H1 (cell line): Measurements from ENCODE around the gene CLIC3. TPM values are rescaled to one million over a fixed set of nuclear protein-coding genes. Genes with fewer than 3 reads are reported as not detected.

Experiments
- CTCF ChIA-PET: fragments of 300-600 bp; sonication (Branson Sonifier 250); formaldehyde crosslinking; loops from one replicate; lab custom pipeline; 2021; ENCODE audit not compliant: partially characterized antibody; lab: Charles Lee
- POLR2A ChIA-PET: fragments of 300-600 bp; sonication (Branson Sonifier 250); formaldehyde crosslinking; loops from one replicate; lab custom pipeline; 2021; ENCODE audit warnings: inconsistent platforms; ENCODE audit not compliant: partially characterized antibody; lab: Charles Lee
- DNase-seq, 2 experiments: peaks; one replicate each; pipeline versions ENCODE4 v3.0.0 to v3.0.0-alpha.2; 2010 to 2022; ENCODE audit warnings: low spot score in 2 of 2, low read depth in 1 of 2, mixed read lengths in 1 of 2
- FAIRE-seq: peaks from 2 replicates; lab custom pipeline; 2011; peaks lifted over from hg19 to GRCh38; lab: Jason Lieb, UNC
- H2AFZ ChIP-seq: 2 replicates; pipeline ENCODE4 v1.8.1; 2012; ENCODE audit warnings: low read length, inconsistent platforms
- H2AK5ac ChIP-seq: 2 replicates; pipeline ENCODE4 v1.6.1; 2013; ENCODE audit warnings: low read depth, low read length
- H2BK120ac ChIP-seq: replicated peaks from 2 replicates; pipeline ENCODE3; 2013; ENCODE audit warnings: low read depth, low read length, inconsistent platforms
- H2BK12ac ChIP-seq: 2 replicates; pipeline ENCODE4 v1.6.1; 2013; ENCODE audit warnings: low read depth, low read length
- H2BK15ac ChIP-seq: 2 replicates; pipeline ENCODE4 v1.6.1; 2013; ENCODE audit warnings: low read length
- H2BK20ac ChIP-seq: 2 replicates; pipeline ENCODE4 v1.6.1; 2013; ENCODE audit warnings: low read length
- H2BK5ac ChIP-seq: 2 replicates; pipeline ENCODE4 v1.6.1; 2013; ENCODE audit warnings: low read depth, low read length
- H3K14ac ChIP-seq: 2 replicates; pipeline ENCODE4 v1.6.1; 2013; ENCODE audit warnings: inconsistent platforms; ENCODE audit not compliant: insufficient read length
- H3K18ac ChIP-seq: 2 replicates; pipeline ENCODE4 v1.6.1; 2013; ENCODE audit warnings: low read length; ENCODE audit errors: extremely low read depth
- H3K23ac ChIP-seq: 2 replicates; pipeline ENCODE4 v1.6.1; 2013; ENCODE audit warnings: inconsistent platforms; ENCODE audit not compliant: insufficient read length
- H3K23me2 ChIP-seq: 2 replicates; pipeline ENCODE4 v1.6.1; 2013; ENCODE audit warnings: low read depth, low read length
- H3K27ac ChIP-seq: 2 replicates; pipeline ENCODE4 v1.6.1; 2011; ENCODE audit warnings: low read depth, low read length, inconsistent platforms
- H3K27me3 ChIP-seq, 4 experiments: replicated peaks in 1 of 4; 1 replicate in 1 of 4; 2 replicates in 3 of 4; pipeline versions ENCODE4 v1.6.1 to v1.8.1; 2011 to 2013; ENCODE audit warnings: low read length in 3 of 4, mild to moderate bottlenecking in 3 of 4, inconsistent platforms in 2 of 4, mixed read lengths in 2 of 4, moderate library complexity in 1 of 4; ENCODE audit not compliant: control insufficient read depth in 3 of 4, insufficient read depth in 3 of 4; ENCODE audit errors: extremely low read depth in 1 of 4
- H3K36me3 ChIP-seq, 4 experiments: 2 replicates each; pipeline versions ENCODE4 v1.6.1 to v1.8.1; 2011 to 2013; ENCODE audit warnings: mild to moderate bottlenecking in 4 of 4, low read length in 3 of 4, moderate library complexity in 2 of 4, control low read depth in 1 of 4, inconsistent platforms in 1 of 4; ENCODE audit not compliant: insufficient read depth in 4 of 4, control insufficient read depth in 2 of 4
- H3K4ac ChIP-seq: replicated peaks from 2 replicates; pipeline ENCODE3; 2013; ENCODE audit warnings: low read length, low read depth, mixed read lengths, inconsistent platforms; ENCODE audit not compliant: insufficient read length
- H3K4me1 ChIP-seq, 4 experiments: replicated peaks in 1 of 4; 1 replicate in 1 of 4; 2 replicates in 3 of 4; pipeline versions ENCODE4 v1.6.1 to v1.8.1; 2011 to 2013; ENCODE audit warnings: low read length in 3 of 4, inconsistent platforms in 2 of 4, mixed read lengths in 1 of 4; ENCODE audit not compliant: insufficient read depth in 4 of 4, control insufficient read depth in 3 of 4
- H3K4me2 ChIP-seq, 2 experiments: 2 replicates each; pipeline versions ENCODE4 v1.6.1 to v1.8.1; 2011 to 2013; ENCODE audit warnings: low read depth in 2 of 2, low read length in 2 of 2, control low read depth in 1 of 2, inconsistent platforms in 1 of 2, mild to moderate bottlenecking in 1 of 2; ENCODE audit not compliant: insufficient read depth in 1 of 2
- H3K4me3 ChIP-seq, 4 experiments: fragments of 200-600, 300-600 bp in 1 of 4; sonication (generic), shearing (Covaris generic), sonication (Bioruptor Twin) in 1 of 4; 2 replicates each; pipeline versions ENCODE4 v1.5.1 to v1.8.1; 2011 to 2016; ENCODE audit warnings: low read length in 4 of 4, low read depth in 3 of 4, control low read depth in 2 of 4, inconsistent platforms in 2 of 4, mild to moderate bottlenecking in 2 of 4, mixed read lengths in 1 of 4, moderate library complexity in 1 of 4; ENCODE audit not compliant: insufficient read depth in 2 of 4; ENCODE audit errors: extremely low read depth in 1 of 4
- H3K56ac ChIP-seq: replicated peaks from 2 replicates; pipeline ENCODE3; 2013; ENCODE audit warnings: low read depth, mild to moderate bottlenecking, mixed read lengths, low read length, inconsistent platforms; ENCODE audit not compliant: insufficient read length
- H3K79me1 ChIP-seq: 2 replicates; pipeline ENCODE4 v1.6.1; 2013; ENCODE audit warnings: low read depth, low read length, control low read depth
- H3K79me2 ChIP-seq, 2 experiments: 2 replicates each; pipeline versions ENCODE4 v1.6.1 to v1.8.1; 2012 to 2013; ENCODE audit warnings: low read length in 2 of 2, mild to moderate bottlenecking in 2 of 2, inconsistent platforms in 1 of 2; ENCODE audit not compliant: insufficient read depth in 2 of 2, control insufficient read depth in 1 of 2
- H3K9ac ChIP-seq, 4 experiments: replicated peaks in 1 of 4; 1 replicate in 1 of 4; 2 replicates in 3 of 4; pipeline versions ENCODE4 v1.6.1 to v1.8.1; 2011 to 2013; ENCODE audit warnings: low read depth in 3 of 4, low read length in 3 of 4, control low read depth in 2 of 4, mild to moderate bottlenecking in 2 of 4, moderate library complexity in 2 of 4, inconsistent platforms in 1 of 4; ENCODE audit errors: extremely low read depth in 1 of 4
- H3K9me3 ChIP-seq, 2 experiments: 2 replicates each; pipeline versions ENCODE4 v1.6.1 to v1.8.1; 2012 to 2013; ENCODE audit warnings: mild to moderate bottlenecking in 2 of 2, moderate library complexity in 2 of 2, control low read depth in 1 of 2, inconsistent platforms in 1 of 2, low read depth in 1 of 2, low read length in 1 of 2, mixed read lengths in 1 of 2; ENCODE audit not compliant: insufficient read depth in 2 of 2
- H4K20me1 ChIP-seq, 2 experiments: replicated peaks in 1 of 2; 2 replicates each; pipeline versions ENCODE3 to v1.8.1; 2011 to 2013; ENCODE audit warnings: inconsistent platforms in 2 of 2, low read length in 2 of 2, mild to moderate bottlenecking in 1 of 2; ENCODE audit not compliant: insufficient read depth in 2 of 2, control insufficient read depth in 1 of 2
- H4K5ac ChIP-seq: 2 replicates; pipeline ENCODE4 v1.6.1; 2013; ENCODE audit warnings: low read length, low read depth, mixed read lengths, inconsistent platforms; ENCODE audit not compliant: insufficient read length
- H4K8ac ChIP-seq: 2 replicates; pipeline ENCODE4 v1.8.0; 2013; ENCODE audit warnings: mild to moderate bottlenecking, moderate library complexity, low read length, inconsistent platforms; ENCODE audit not compliant: insufficient read depth; ENCODE audit errors: extremely low read depth
- H4K91ac ChIP-seq: replicated peaks from 2 replicates; pipeline ENCODE3; 2013; ENCODE audit warnings: low read length, mixed read lengths, inconsistent platforms; ENCODE audit not compliant: insufficient read length
- BCL11A ChIP-seq, 2 experiments: IDR thresholded peaks; one replicate each; pipeline ENCODE4 v1.6.1; 2011; ENCODE audit warnings: low read depth in 2 of 2, low read length in 2 of 2, mild to moderate bottlenecking in 2 of 2
- CBX8 ChIP-seq: fragments of 300-800, 300-1000 bp; sonication (generic); IDR thresholded peaks from 2 replicates; pipeline ENCODE4 v1.7.1; 2016; ENCODE audit warnings: low read depth, low read length, borderline replicate concordance
- CHD1 ChIP-seq: IDR thresholded peaks from 2 replicates; pipeline ENCODE4 v1.6.1; 2012; ENCODE audit warnings: low read depth, low read length, improper control_type of control experiment
- CTBP2 ChIP-seq: IDR thresholded peaks from 2 replicates; pipeline ENCODE4 v1.7.0; 2011; ENCODE audit warnings: borderline replicate concordance, mild to moderate bottlenecking, moderate library complexity, mixed read lengths, low read length; ENCODE audit not compliant: insufficient read depth, insufficient read length
- EZH2 ChIP-seq: fragments of 200-600 bp; sonication (generic); IDR thresholded peaks from 2 replicates; pipeline ENCODE4 v1.7.1; 2012; ENCODE audit warnings: low read depth, mild to moderate bottlenecking, moderate library complexity, low read length, inconsistent platforms; ENCODE audit not compliant: severe bottlenecking
- JUN ChIP-seq: IDR thresholded peaks from 2 replicates; pipeline ENCODE4 v1.6.1; 2011; ENCODE audit warnings: low read depth, mild to moderate bottlenecking, improper control_type of control experiment, low read length
- KDM4A ChIP-seq: IDR thresholded peaks from one replicate; pipeline ENCODE4 v1.7.1; 2012; ENCODE audit warnings: low read depth, mild to moderate bottlenecking, moderate library complexity, low read length, inconsistent platforms; ENCODE audit not compliant: severe bottlenecking
- NRF1 ChIP-seq: IDR thresholded peaks from 2 replicates; pipeline ENCODE4 v1.6.1; 2011; ENCODE audit warnings: mild to moderate bottlenecking, low read depth, low read length, improper control_type of control experiment
- RAD21 ChIP-seq, 2 experiments: IDR thresholded peaks in 1 of 2; conservative IDR thresholded peaks in 1 of 2; 2 replicates each; pipeline ENCODE4 v1.6.1; 2011; ENCODE audit warnings: low read depth in 2 of 2, low read length in 2 of 2, improper control_type of control experiment in 1 of 2, inconsistent platforms in 1 of 2, mild to moderate bottlenecking in 1 of 2, moderate library complexity in 1 of 2
- RBBP5 ChIP-seq: IDR thresholded peaks from 2 replicates; pipeline ENCODE4 v1.7.1; 2012; ENCODE audit warnings: low read depth, mild to moderate bottlenecking, inconsistent platforms, low read length, moderate library complexity, borderline replicate concordance
- SIN3A ChIP-seq, 2 experiments: IDR thresholded peaks in 1 of 2; conservative IDR thresholded peaks in 1 of 2; 2 replicates each; pipeline ENCODE4 v1.6.1; 2011 to 2012; ENCODE audit warnings: low read length in 2 of 2, improper control_type of control experiment in 1 of 2, low read depth in 1 of 2, mild to moderate bottlenecking in 1 of 2
- SIRT6 ChIP-seq: IDR thresholded peaks from one replicate; pipeline ENCODE4 v1.7.1; 2012; ENCODE audit warnings: low read length, inconsistent platforms
- ZNF274 ChIP-seq: IDR thresholded peaks from 2 replicates; pipeline ENCODE4 v1.7.0; 2012; ENCODE audit warnings: low read length, borderline replicate concordance; ENCODE audit errors: extremely low read depth
- WGBS, 2 experiments: shearing (Covaris generic) in 1 of 2; methylation state at CpG; one replicate each; pipeline versions ENCODE4 v1.1.6 to v1.1.7; 2013 to 2015; ENCODE audit warnings: low lambda C conversion rate in 2 of 2, mixed read lengths in 2 of 2, inconsistent platforms in 1 of 2, low coverage in 1 of 2, missing lambda C conversion rate in 1 of 2; ENCODE audit not compliant: insufficient replicate concordance in 2 of 2, insufficient coverage in 1 of 2, insufficient read length in 1 of 2; ENCODE audit errors: extremely low coverage in 1 of 2, missing lambda C conversion rate in 1 of 2; 5-methylcytosine and 5-hydroxymethylcytosine counted together
- polyA plus RNA-seq, 7 experiments: library from polyadenylated mRNA; depleted of rRNA in 3 of 7; stranded (reverse) in 5 of 7; unstranded in 2 of 7; fragments of >200 nt in 5 of 7; fragments of 200-250 nt in 2 of 7; gene quantifications; 1 replicate in 5 of 7; 2 replicates in 1 of 7; 4 replicates in 1 of 7; pipeline versions ENCODE4 v1.2.1 to v1.2.3, GENCODE V29; 2011 to 2013; ENCODE audit warnings: missing spikeins in 2 of 7, mixed read lengths in 2 of 7
- total RNA-seq: library from RNA; stranded (reverse); fragmentation: NEBNext Ultra II Directional; extraction: Animal tissue kit (Norgen Biotek cat#: 25700); gene quantifications from 2 replicates; pipeline ENCODE4 v1.2.1, GENCODE V29; 2021

Gene CLIC3
- total and polyA plus RNA-seq, 2 of the 8 experiments (the other 6 are each of a cell fraction or from before 2014, with no cell fraction given), result 0.12 TPM; not detected in 1

DNA sequence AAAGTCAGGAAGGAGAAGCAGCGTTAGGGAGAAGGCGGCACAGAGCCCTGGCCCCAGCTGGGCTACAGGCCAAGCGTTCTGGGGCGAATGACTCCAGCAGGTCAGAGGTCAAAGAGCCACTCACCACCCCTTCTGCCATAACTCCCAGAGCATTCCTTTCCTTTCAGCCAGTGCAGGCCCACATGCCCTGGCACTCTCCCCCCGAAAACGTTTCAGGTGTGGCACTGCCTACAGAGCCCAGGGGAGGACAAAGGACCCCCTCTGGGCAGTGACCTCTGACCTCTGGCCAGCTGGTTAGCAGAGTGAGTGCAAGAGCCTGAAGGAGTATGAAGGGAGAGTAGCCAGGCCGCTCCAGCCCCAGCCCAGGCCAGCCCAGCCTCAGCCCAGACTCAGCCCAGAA lies 26.8 kb upstream of the CLIC3 start:
- Histone ChIP-seq H3K27ac (no peak overlapping the region), H3K18ac (no peak overlapping the region), H2BK120ac (no peak overlapping the region), H2AFZ (no peak overlapping the region), H4K8ac (no peak overlapping the region), H3K14ac (no peak overlapping the region), H2BK20ac (no peak overlapping the region), H3K23ac (no peak overlapping the region), H3K9ac (no peak overlapping the region), H4K20me1 (peaks cover 0 to 8% of the 10 kb centered on the region in 2 experiments), H3K36me3 (no peaks in the 10 kb centered on the region), H3K4me2 (no peak overlapping the region), H3K4me3 (no peak overlapping the region), H3K27me3 (peaks cover 1 to 15% (median 10%) of the 10 kb centered on the region in 4 experiments; a peak in 6 of 7 replicates), H2BK15ac (no peak overlapping the region), H4K91ac (no peak overlapping the region), H3K9me3 (no peaks in the 10 kb centered on the region), H2AK5ac (no peak overlapping the region), H3K4ac (no peak overlapping the region), H3K79me2 (no peaks in the 10 kb centered on the region), H3K23me2 (no peaks in the 10 kb centered on the region; the same call in 1 of the 2 replicates), H3K56ac (no peak overlapping the region), H3K79me1 (no peaks in the 10 kb centered on the region), H2BK5ac (no peak overlapping the region), H3K4me1 (peaks cover 0 to 9% (median 6%) of the 10 kb centered on the region in 4 experiments; a peak in 5 of 7 replicates), H4K5ac (no peak overlapping the region), H2BK12ac (no peak overlapping the region)
- POLR2A ChIA-PET, result interaction anchor here (1.1 kb wide), 1 partner anchor 223 kb away, joined by 4 read pairs; no protein-coding TSS in a partner anchor
- CTCF ChIA-PET, result interaction anchor here (0.6 to 7.2 kb wide), 8 partner anchors 7 to 75 kb away, joined by 3 to 54 read pairs (median 4); partner anchors contain the start of genes ABCA2, FUT7, LCNL1 and PTGDS
- FAIRE-seq (no peak), DNase-seq (no peak)
- WGBS, 2 experiments, result 93% methylated on average over 7 of the region's 7 CpGs; no CpG with 5 or more reads in 1 of the 2 experiments
- no peak for TF ChIP-seq SIN3A (conservative IDR thresholded peaks at IDR 0.05 in 1 of 2, IDR thresholded peaks at IDR 0.05 in 1 of 2; ENCODE audit: low read depth in 1 of 2, low read length in 2 of 2)
- no peak for TF ChIP-seq CBX8
- TF ChIP-seq SIRT6, result no peak
- no peak for TF ChIP-seq BCL11A (IDR thresholded peaks at IDR 0.05; ENCODE audit: low read depth in 2 of 2, low read length in 2 of 2)
- TF ChIP-seq CTBP2, result no peak
- no peak for TF ChIP-seq RBBP5
- TF ChIP-seq JUN, result no peak
- TF ChIP-seq ZNF274, result no peak
- TF ChIP-seq RAD21 (IDR thresholded peaks at IDR 0.05 in 1 of 2, conservative IDR thresholded peaks at IDR 0.05 in 1 of 2; ENCODE audit: low read depth in 2 of 2, low read length in 2 of 2), result no peak
- TF ChIP-seq EZH2, result no peak
- TF ChIP-seq NRF1, result no peak
- TF ChIP-seq KDM4A, result no peak
- TF ChIP-seq CHD1, result no peak
